Neuronal stem cell (in vitro differentiated cells): ENCODE measurements around the gene ZCCHC3.

Experiments
- DNase-seq: peaks from one replicate; pipeline ENCODE4 v3.0.0-alpha.2; 2013; ENCODE audit warnings: low spot score
- H2AFZ ChIP-seq: one replicate; pipeline ENCODE4 v1.6.1; 2013; ENCODE audit warnings: mild to moderate bottlenecking, low read length, inconsistent platforms
- H2AK5ac ChIP-seq: 2 replicates; pipeline ENCODE4 v1.6.1; 2013; ENCODE audit warnings: low read depth, mild to moderate bottlenecking, inconsistent platforms, low read length, moderate library complexity, mixed read lengths
- H2BK120ac ChIP-seq: 2 replicates; pipeline ENCODE4 v1.6.1; 2013; ENCODE audit warnings: low read depth, mild to moderate bottlenecking, inconsistent platforms, low read length, moderate library complexity, mixed read lengths
- H2BK12ac ChIP-seq: one replicate; pipeline ENCODE4 v1.6.1; 2013; ENCODE audit warnings: low read length, inconsistent platforms
- H2BK15ac ChIP-seq: 2 replicates; pipeline ENCODE4 v1.6.1; 2013; ENCODE audit warnings: mild to moderate bottlenecking, low read length, inconsistent platforms, mixed read lengths
- H2BK5ac ChIP-seq: one replicate; pipeline ENCODE4 v1.6.1; 2013; ENCODE audit warnings: inconsistent platforms, mild to moderate bottlenecking, low read length, moderate library complexity
- H3K14ac ChIP-seq: one replicate; pipeline ENCODE4 v1.6.1; 2013; ENCODE audit warnings: low read length, inconsistent platforms
- H3K18ac ChIP-seq: 2 replicates; pipeline ENCODE4 v1.6.1; 2013; ENCODE audit warnings: low read length, inconsistent platforms
- H3K23ac ChIP-seq: 2 replicates; pipeline ENCODE4 v1.6.1; 2013; ENCODE audit warnings: low read depth, mild to moderate bottlenecking, mixed read lengths, low read length, inconsistent platforms; ENCODE audit not compliant: poor library complexity
- H3K27ac ChIP-seq: replicated peaks from 3 replicates; pipeline ENCODE4 v1.5.1; 2013; ENCODE audit warnings: low read length, inconsistent platforms
- H3K27me3 ChIP-seq, 3 experiments: 2 replicates each; pipeline ENCODE4 v1.6.1; 2013; ENCODE audit warnings: low read length in 3 of 3, mild to moderate bottlenecking in 2 of 3, inconsistent platforms in 1 of 3, low read depth in 1 of 3, mixed read lengths in 1 of 3, moderate library complexity in 1 of 3; ENCODE audit not compliant: control insufficient read depth in 3 of 3, insufficient read depth in 3 of 3
- H3K36me3 ChIP-seq, 2 donors: replicated peaks in 1 of 2; 2 replicates each; pipeline ENCODE4 v1.6.1; 2013; ENCODE audit warnings: low read length in 2 of 2; ENCODE audit not compliant: control insufficient read depth in 2 of 2, insufficient read depth in 2 of 2
- H3K4ac ChIP-seq: 2 replicates; pipeline ENCODE4 v1.6.1; 2013; ENCODE audit warnings: inconsistent platforms, mild to moderate bottlenecking, low read length, moderate library complexity
- H3K4me1 ChIP-seq, 2 donors: 1 replicate in 1 of 2; 2 replicates in 1 of 2; pipeline ENCODE4 v1.6.1; 2013; ENCODE audit warnings: low read length in 2 of 2, low read depth in 1 of 2; ENCODE audit not compliant: control insufficient read depth in 2 of 2, insufficient read depth in 1 of 2
- H3K4me2 ChIP-seq: one replicate; pipeline ENCODE4 v1.6.1; 2013; ENCODE audit warnings: mild to moderate bottlenecking, low read length, inconsistent platforms; ENCODE audit not compliant: insufficient read depth, poor library complexity, severe bottlenecking
- H3K4me3 ChIP-seq, 2 donors: 2 replicates each; pipeline ENCODE4 v1.5.1; 2013; ENCODE audit warnings: low read length in 2 of 2, mild to moderate bottlenecking in 2 of 2, inconsistent platforms in 1 of 2, moderate library complexity in 1 of 2
- H3K79me1 ChIP-seq: one replicate; pipeline ENCODE4 v1.6.1; 2013; ENCODE audit warnings: low read depth, mild to moderate bottlenecking, inconsistent platforms, low read length, moderate library complexity
- H3K9ac ChIP-seq: one replicate; pipeline ENCODE4 v1.6.1; 2013; ENCODE audit warnings: mild to moderate bottlenecking, low read depth, low read length, inconsistent platforms; ENCODE audit not compliant: poor library complexity
- H3K9me3 ChIP-seq, 2 donors: replicated peaks in 1 of 2; 2 replicates each; pipeline versions ENCODE3 to v1.6.1; 2013; ENCODE audit warnings: low read length in 2 of 2, mild to moderate bottlenecking in 2 of 2, inconsistent platforms in 1 of 2, low read depth in 1 of 2, mixed read lengths in 1 of 2, moderate library complexity in 1 of 2; ENCODE audit not compliant: control insufficient read depth in 2 of 2, insufficient read depth in 1 of 2
- H4K8ac ChIP-seq: one replicate; pipeline ENCODE4 v1.6.1; 2013; ENCODE audit warnings: low read depth, mild to moderate bottlenecking, inconsistent platforms, low read length, moderate library complexity
- H4K91ac ChIP-seq: one replicate; pipeline ENCODE4 v1.6.1; 2013; ENCODE audit warnings: low read length, low read depth, mild to moderate bottlenecking, inconsistent platforms; ENCODE audit not compliant: poor library complexity
- WGBS, 2 donors: extraction: QIAGEN DNeasy Blood & Tissue Kit; methylation state at CpG; one replicate each; pipeline ENCODE4 v1.1.7; 2013; ENCODE audit warnings: missing lambda C conversion rate in 2 of 2, mixed read lengths in 1 of 2; ENCODE audit not compliant: insufficient read length in 2 of 2, insufficient replicate concordance in 1 of 2; ENCODE audit errors: extremely low coverage in 2 of 2; 5-methylcytosine and 5-hydroxymethylcytosine counted together

Gene ZCCHC3

GRCh38 chr20:263701-264100 lies 33.7 kb upstream of the ZCCHC3 start:
- no peak for DNase-seq
- Histone ChIP-seq H3K4me2 (no peak overlapping the region), H3K14ac (peak overlapping the region; percentile 31), H2AFZ (peak overlapping the region; percentile 72), H3K36me3 (no peaks in the 10 kb centered on the region), H3K79me1 (no peaks in the 10 kb centered on the region), H3K23ac (peak overlapping the region; percentile 85), H2BK15ac (peak overlapping the region; percentile 89), H3K4me3 (no peak overlapping the region), H4K8ac (no peak overlapping the region), H3K9me3 (no peaks in the 10 kb centered on the region), H3K9ac (no peak overlapping the region), H4K91ac (no peak overlapping the region), H2AK5ac (peak overlapping the region; percentile 46), H3K18ac (peak overlapping the region; percentile 85), H2BK12ac (peak overlapping the region; percentile 58), H2BK5ac (no peak overlapping the region), H2BK120ac (no peak overlapping the region), H3K4me1 (peaks cover 0 to 4% of the 10 kb centered on the region in 2 donors), H3K27ac (no peak overlapping the region), H3K4ac (no peak overlapping the region), H3K27me3 (peaks cover 0 to 2% (median 0%) of the 10 kb centered on the region in 3 experiments)
- WGBS, 2 donors = no CpG with 5 or more reads among the region's 13 CpGs

- no peaks in the 10 kb centered on the region for H3K9me3 ChIP-seq
- H4K8ac ChIP-seq = no peak overlapping the region
- no peak overlapping the region for H3K27ac ChIP-seq
Observed at GRCh38 chr20:266596-267562, 30.5 kb upstream of the ZCCHC3 start.

GRCh38 chr20:270517-270916 lies 26.9 kb upstream of the ZCCHC3 start:
- H2BK120ac ChIP-seq = no peak overlapping the region

More at GRCh38 chr20:266596-267562, 30.5 kb upstream of the ZCCHC3 start:
- H3K27me3 ChIP-seq = peaks cover 0 to 2% (median 0%) of the 10 kb centered on the region in 3 experiments
- peak overlapping the region; percentile 83 for H2BK120ac ChIP-seq
- 100% methylated on average over 2 of the region's 43 CpGs; no CpG with 5 or more reads in 1 of the 2 donors for WGBS, 2 donors
- no peak overlapping the region for H3K14ac ChIP-seq
- H3K23ac ChIP-seq = peak overlapping the region; percentile 45
- H4K91ac ChIP-seq = no peak overlapping the region
- H3K4me3 ChIP-seq = peak overlapping the region; percentile 29 to 56
- H3K9ac ChIP-seq = peak overlapping the region; percentile 55
- H3K4me2 ChIP-seq = peak overlapping the region; percentile 50
- no peak overlapping the region for H2BK12ac ChIP-seq
- H3K36me3 ChIP-seq = peaks cover 0 to 14% of the 10 kb centered on the region in 2 donors
- no peak overlapping the region for H3K4ac ChIP-seq
- H3K18ac ChIP-seq = peak overlapping the region; percentile 80
- H3K79me1 ChIP-seq = no peaks in the 10 kb centered on the region
- H3K4me1 ChIP-seq = peaks cover 0 to 4% of the 10 kb centered on the region in 2 donors
- no peak overlapping the region for H2AK5ac ChIP-seq
- peak overlapping the region; percentile 91 for H2AFZ ChIP-seq
- peak; percentile 87 for DNase-seq
- H2BK5ac ChIP-seq = no peak overlapping the region
- H2BK15ac ChIP-seq = no peak overlapping the region

GRCh38 chr20:271069-271468 lies 26.3 kb upstream of the ZCCHC3 start:
- Histone ChIP-seq H3K4me1 (peaks cover 0 to 4% of the 10 kb centered on the region in 2 donors), H3K9ac (no peak overlapping the region), H2AK5ac (no peak overlapping the region), H3K36me3 (peaks cover 10 to 49% of the 10 kb centered on the region in 2 donors), H3K9me3 (peaks cover 0 to 1% of the 10 kb centered on the region in 2 donors), H4K8ac (no peak overlapping the region), H2BK5ac (no peak overlapping the region), H2BK120ac (no peak overlapping the region), H3K79me1 (no peaks in the 10 kb centered on the region), H3K4ac (no peak overlapping the region), H3K4me2 (no peak overlapping the region), H3K18ac (no peak overlapping the region), H2BK12ac (no peak overlapping the region), H3K27ac (no peak overlapping the region), H2BK15ac (no peak overlapping the region), H3K27me3 (peaks cover 0 to 2% (median 0%) of the 10 kb centered on the region in 3 experiments), H2AFZ (no peak overlapping the region), H3K4me3 (no peak overlapping the region), H3K23ac (no peak overlapping the region), H4K91ac (no peak overlapping the region), H3K14ac (no peak overlapping the region)
- no peak for DNase-seq
- WGBS, 2 donors = no CpG with 5 or more reads among the region's 4 CpGs

More at GRCh38 chr20:270517-270916, 26.9 kb upstream of the ZCCHC3 start:
- Histone ChIP-seq H3K27ac (no peak overlapping the region), H2BK12ac (no peak overlapping the region), H3K79me1 (no peaks in the 10 kb centered on the region), H3K4me2 (no peak overlapping the region), H2AK5ac (no peak overlapping the region), H3K18ac (no peak overlapping the region), H3K4ac (no peak overlapping the region), H3K23ac (no peak overlapping the region), H3K9me3 (peaks cover 0 to 1% of the 10 kb centered on the region in 2 donors), H2BK15ac (no peak overlapping the region), H2BK5ac (no peak overlapping the region), H3K27me3 (peaks cover 0 to 2% (median 0%) of the 10 kb centered on the region in 3 experiments), H3K9ac (no peak overlapping the region), H2AFZ (no peak overlapping the region), H3K4me3 (no peak overlapping the region), H3K4me1 (peaks cover 0 to 4% of the 10 kb centered on the region in 2 donors), H3K14ac (no peak overlapping the region), H4K8ac (no peak overlapping the region), H3K36me3 (peaks cover 5 to 44% of the 10 kb centered on the region in 2 donors), H4K91ac (no peak overlapping the region)
- DNase-seq = no peak
- no CpG with 5 or more reads among the region's 5 CpGs for WGBS, 2 donors
